Measurements from ENCODE around the gene SHROOM3.

SHROOM3 gene

DNA sequence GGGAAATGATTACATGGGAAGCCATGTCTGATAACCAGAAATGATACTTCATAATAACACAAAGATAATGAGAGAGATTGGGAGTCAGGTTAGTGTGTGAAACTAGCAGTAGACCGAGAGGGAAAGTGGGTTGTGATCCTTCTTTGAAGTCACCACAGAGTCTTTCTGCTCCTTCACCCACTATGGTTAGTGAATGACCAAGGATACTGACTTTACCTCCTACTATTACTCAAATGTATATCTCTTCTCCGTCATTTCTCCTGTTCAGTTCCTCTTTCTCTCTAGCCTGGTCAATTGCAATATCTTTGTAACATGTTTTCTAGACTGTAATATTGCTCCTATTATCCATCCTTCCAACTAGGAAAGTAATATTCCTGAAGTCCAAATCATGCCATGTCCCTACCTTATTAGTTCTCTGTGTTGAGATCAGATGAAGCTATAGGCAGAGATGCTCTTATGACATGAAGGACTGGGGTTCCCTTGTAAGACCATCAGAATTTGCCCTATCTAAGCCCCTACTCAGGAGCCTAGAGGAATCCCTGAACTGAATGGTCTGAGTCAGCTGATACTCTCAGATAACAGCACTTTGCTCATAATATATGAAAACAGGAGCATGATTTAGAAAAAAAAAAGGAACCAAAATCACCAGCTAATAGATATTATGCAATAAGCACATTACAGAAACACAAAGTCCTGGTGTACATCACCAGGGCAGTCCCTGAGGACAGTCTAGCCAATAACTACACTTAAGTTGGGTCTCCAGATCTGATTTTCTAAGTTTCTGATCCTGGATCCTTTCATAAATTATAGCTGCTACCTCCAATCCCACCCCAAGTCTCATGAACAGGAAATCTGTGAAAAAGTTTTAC lies 81.2 kb downstream of the SHROOM3 start:
- Histone ChIP-seq H3K9me3 (ENCODE audit: control insufficient read depth, low read length) (no peaks in the 10 kb centered on the region), H3K4me1 (ENCODE audit: control insufficient read depth, insufficient read depth, low read length, poor library complexity, severe bottlenecking) (peaks cover 8% of the 10 kb centered on the region), H3K27ac (ENCODE audit: low read depth, low read length, severe bottlenecking) (no peak overlapping the region), H3K4me3 (ENCODE audit: extremely low read depth, insufficient read depth, low read length, poor library complexity, severe bottlenecking) (no peak overlapping the region), H3K36me3 (ENCODE audit: control insufficient read depth, insufficient read depth, low read length) (no peaks in the 10 kb centered on the region)
- 91 to 100% methylated on average over 1 of the region's 2 CpGs for WGBS, 2 experiments (ENCODE audit: insufficient coverage in 2 of 2)

DNA sequence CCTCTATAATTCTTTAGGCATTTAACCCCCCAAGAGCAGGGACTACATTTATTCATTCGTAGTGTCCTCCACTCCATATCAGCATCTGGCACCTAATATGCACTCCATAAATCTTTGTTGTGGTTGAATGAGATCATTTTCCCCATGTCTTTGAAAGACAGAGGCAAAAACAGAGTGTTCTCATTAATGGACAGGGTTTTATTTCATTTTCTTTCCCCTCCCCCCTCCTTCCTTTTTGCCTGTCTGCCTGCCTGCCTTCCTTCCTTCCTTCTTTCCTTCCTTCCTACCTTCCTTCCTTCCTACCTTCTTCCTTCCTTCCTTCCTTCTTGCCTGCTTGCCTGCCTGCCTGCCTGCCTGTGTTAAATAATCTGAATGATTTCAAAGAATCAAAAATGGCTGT lies 83.2 kb downstream of the SHROOM3 start:
- H3K27ac ChIP-seq (ENCODE audit: low read depth, low read length, severe bottlenecking), result no peak overlapping the region
- no CpG with 5 or more reads among the region's 1 CpG for WGBS, 2 experiments (ENCODE audit: insufficient coverage in 2 of 2)

GRCh38 chr4:76523593-76523992 lies 88.6 kb downstream of the SHROOM3 start:
- Histone ChIP-seq H3K9me3 (ENCODE audit: control insufficient read depth, low read length) (no peaks in the 10 kb centered on the region), H3K27ac (ENCODE audit: low read depth, low read length, severe bottlenecking) (no peak overlapping the region), H3K4me1 (ENCODE audit: control insufficient read depth, insufficient read depth, low read length, poor library complexity, severe bottlenecking) (peaks cover 5% of the 10 kb centered on the region), H3K36me3 (ENCODE audit: control insufficient read depth, insufficient read depth, low read length) (no peaks in the 10 kb centered on the region), H3K4me3 (ENCODE audit: extremely low read depth, insufficient read depth, low read length, poor library complexity, severe bottlenecking) (no peak overlapping the region)
- 87 to 93% methylated on average over 6 of the region's 6 CpGs for WGBS, 2 experiments (ENCODE audit: insufficient coverage in 2 of 2)

More for the DNA sequence above, 83.2 kb downstream of the SHROOM3 start:
- Histone ChIP-seq H3K9me3 (ENCODE audit: control insufficient read depth, low read length) (no peaks in the 10 kb centered on the region), H3K4me1 (ENCODE audit: control insufficient read depth, insufficient read depth, low read length, poor library complexity, severe bottlenecking) (peaks cover 3% of the 10 kb centered on the region), H3K36me3 (ENCODE audit: control insufficient read depth, insufficient read depth, low read length) (no peaks in the 10 kb centered on the region), H3K4me3 (ENCODE audit: extremely low read depth, insufficient read depth, low read length, poor library complexity, severe bottlenecking) (no peak overlapping the region)

GRCh38 chr4:76525751-76526150 lies 90.7 kb downstream of the SHROOM3 start:
- Histone ChIP-seq H3K4me3 (ENCODE audit: extremely low read depth, insufficient read depth, low read length, poor library complexity, severe bottlenecking) (no peak overlapping the region), H3K27ac (ENCODE audit: low read depth, low read length, severe bottlenecking) (no peak overlapping the region), H3K36me3 (ENCODE audit: control insufficient read depth, insufficient read depth, low read length) (no peaks in the 10 kb centered on the region), H3K9me3 (ENCODE audit: control insufficient read depth, low read length) (no peaks in the 10 kb centered on the region), H3K4me1 (ENCODE audit: control insufficient read depth, insufficient read depth, low read length, poor library complexity, severe bottlenecking) (peaks cover 5% of the 10 kb centered on the region)
- 78 to 98% methylated on average over 4 of the region's 4 CpGs for WGBS, 2 experiments (ENCODE audit: insufficient coverage in 2 of 2)

- no peaks in the 10 kb centered on the region for H3K36me3 ChIP-seq (ENCODE audit: control insufficient read depth, insufficient read depth, low read length)
- no peaks in the 10 kb centered on the region for H3K9me3 ChIP-seq (ENCODE audit: control insufficient read depth, low read length)
- no peak overlapping the region for H3K27ac ChIP-seq (ENCODE audit: low read depth, low read length, severe bottlenecking)
- no peak overlapping the region for H3K4me3 ChIP-seq (ENCODE audit: extremely low read depth, insufficient read depth, low read length, poor library complexity, severe bottlenecking)
- H3K4me1 ChIP-seq (ENCODE audit: control insufficient read depth, insufficient read depth, low read length, poor library complexity, severe bottlenecking), result peaks cover 5% of the 10 kb centered on the region
- 83 to 89% methylated on average over 1 of the region's 2 CpGs for WGBS, 2 experiments (ENCODE audit: insufficient coverage in 2 of 2)
These were observed 91.6 kb downstream of the SHROOM3 start for GRCh38 chr4:76526585-76526990.

GRCh38 chr4:76527666-76528065 lies 92.6 kb downstream of the SHROOM3 start:
- 85 to 92% methylated on average over 3 to 4 of the region's 5 CpGs for WGBS, 2 experiments (ENCODE audit: insufficient coverage in 2 of 2)
- H3K4me1 ChIP-seq (ENCODE audit: control insufficient read depth, insufficient read depth, low read length, poor library complexity, severe bottlenecking), result peaks cover 5% of the 10 kb centered on the region
- no peaks in the 10 kb centered on the region for H3K9me3 ChIP-seq (ENCODE audit: control insufficient read depth, low read length)
- no peaks in the 10 kb centered on the region for H3K36me3 ChIP-seq (ENCODE audit: control insufficient read depth, insufficient read depth, low read length)
- H3K4me3 ChIP-seq (ENCODE audit: extremely low read depth, insufficient read depth, low read length, poor library complexity, severe bottlenecking), result no peak overlapping the region
- no peak overlapping the region for H3K27ac ChIP-seq (ENCODE audit: low read depth, low read length, severe bottlenecking)

GRCh38 chr4:76531597-76531996 lies 96.6 kb downstream of the SHROOM3 start:
- H3K9me3 ChIP-seq (ENCODE audit: control insufficient read depth, low read length), result no peaks in the 10 kb centered on the region
- no peak overlapping the region for H3K4me3 ChIP-seq (ENCODE audit: extremely low read depth, insufficient read depth, low read length, poor library complexity, severe bottlenecking)
- no CpG with 5 or more reads among the region's 2 CpGs for WGBS, 2 experiments (ENCODE audit: insufficient coverage in 2 of 2)
- no peaks in the 10 kb centered on the region for H3K36me3 ChIP-seq (ENCODE audit: control insufficient read depth, insufficient read depth, low read length)
- H3K27ac ChIP-seq (ENCODE audit: low read depth, low read length, severe bottlenecking), result no peak overlapping the region
- peaks cover under 1% of the 10 kb centered on the region for H3K4me1 ChIP-seq (ENCODE audit: control insufficient read depth, insufficient read depth, low read length, poor library complexity, severe bottlenecking)

GRCh38 chr4:76532805-76533204 lies 97.8 kb downstream of the SHROOM3 start:
- H3K36me3 ChIP-seq (ENCODE audit: control insufficient read depth, insufficient read depth, low read length), result no peaks in the 10 kb centered on the region
- H3K4me3 ChIP-seq (ENCODE audit: extremely low read depth, insufficient read depth, low read length, poor library complexity, severe bottlenecking), result no peak overlapping the region
- H3K27ac ChIP-seq (ENCODE audit: low read depth, low read length, severe bottlenecking), result no peak overlapping the region
- H3K9me3 ChIP-seq (ENCODE audit: control insufficient read depth, low read length), result no peaks in the 10 kb centered on the region
- no peaks in the 10 kb centered on the region for H3K4me1 ChIP-seq (ENCODE audit: control insufficient read depth, insufficient read depth, low read length, poor library complexity, severe bottlenecking)
- 75% methylated on average over 2 of the region's 2 CpGs; no CpG with 5 or more reads in 1 of the 2 experiments for WGBS, 2 experiments (ENCODE audit: insufficient coverage in 2 of 2)

- no peak overlapping the region for H3K4me3 ChIP-seq (ENCODE audit: extremely low read depth, insufficient read depth, low read length, poor library complexity, severe bottlenecking)
- no peaks in the 10 kb centered on the region for H3K9me3 ChIP-seq (ENCODE audit: control insufficient read depth, low read length)
- no peaks in the 10 kb centered on the region for H3K4me1 ChIP-seq (ENCODE audit: control insufficient read depth, insufficient read depth, low read length, poor library complexity, severe bottlenecking)
- no peak overlapping the region for H3K27ac ChIP-seq (ENCODE audit: low read depth, low read length, severe bottlenecking)
- no peaks in the 10 kb centered on the region for H3K36me3 ChIP-seq (ENCODE audit: control insufficient read depth, insufficient read depth, low read length)
These were observed 98.3 kb downstream of the SHROOM3 start for GRCh38 chr4:76533314-76533713.

- Histone ChIP-seq H3K36me3 (ENCODE audit: control insufficient read depth, insufficient read depth, low read length) (no peaks in the 10 kb centered on the region), H3K4me3 (ENCODE audit: extremely low read depth, insufficient read depth, low read length, poor library complexity, severe bottlenecking) (no peak overlapping the region), H3K9me3 (ENCODE audit: control insufficient read depth, low read length) (no peaks in the 10 kb centered on the region), H3K27ac (ENCODE audit: low read depth, low read length, severe bottlenecking) (no peak overlapping the region), H3K4me1 (ENCODE audit: control insufficient read depth, insufficient read depth, low read length, poor library complexity, severe bottlenecking) (peaks cover 6% of the 10 kb centered on the region)
- 63 to 71% methylated on average over 4 to 5 of the region's 5 CpGs for WGBS, 2 experiments (ENCODE audit: insufficient coverage in 2 of 2)
These were observed 100.8 kb downstream of the SHROOM3 start for GRCh38 chr4:76535603-76536372.

- Histone ChIP-seq H3K27ac (ENCODE audit: low read depth, low read length, severe bottlenecking) (no peak overlapping the region), H3K4me1 (ENCODE audit: control insufficient read depth, insufficient read depth, low read length, poor library complexity, severe bottlenecking) (peaks cover 6% of the 10 kb centered on the region), H3K36me3 (ENCODE audit: control insufficient read depth, insufficient read depth, low read length) (no peaks in the 10 kb centered on the region), H3K9me3 (ENCODE audit: control insufficient read depth, low read length) (no peaks in the 10 kb centered on the region), H3K4me3 (ENCODE audit: extremely low read depth, insufficient read depth, low read length, poor library complexity, severe bottlenecking) (no peak overlapping the region)
- no CpG with 5 or more reads among the region's 2 CpGs for WGBS, 2 experiments (ENCODE audit: insufficient coverage in 2 of 2)
These were observed 101.3 kb downstream of the SHROOM3 start for GRCh38 chr4:76536373-76536689.
